Measurements from ENCODE around the gene PRKCB. TPM values are rescaled to one million over a fixed set of nuclear protein-coding genes. Genes with fewer than 3 reads are reported as not detected.

The PRKCB gene
- total RNA-seq, 4 donors from 2014 or later: 7.7 to 40.0 (median 12.2) TPM

DNA sequence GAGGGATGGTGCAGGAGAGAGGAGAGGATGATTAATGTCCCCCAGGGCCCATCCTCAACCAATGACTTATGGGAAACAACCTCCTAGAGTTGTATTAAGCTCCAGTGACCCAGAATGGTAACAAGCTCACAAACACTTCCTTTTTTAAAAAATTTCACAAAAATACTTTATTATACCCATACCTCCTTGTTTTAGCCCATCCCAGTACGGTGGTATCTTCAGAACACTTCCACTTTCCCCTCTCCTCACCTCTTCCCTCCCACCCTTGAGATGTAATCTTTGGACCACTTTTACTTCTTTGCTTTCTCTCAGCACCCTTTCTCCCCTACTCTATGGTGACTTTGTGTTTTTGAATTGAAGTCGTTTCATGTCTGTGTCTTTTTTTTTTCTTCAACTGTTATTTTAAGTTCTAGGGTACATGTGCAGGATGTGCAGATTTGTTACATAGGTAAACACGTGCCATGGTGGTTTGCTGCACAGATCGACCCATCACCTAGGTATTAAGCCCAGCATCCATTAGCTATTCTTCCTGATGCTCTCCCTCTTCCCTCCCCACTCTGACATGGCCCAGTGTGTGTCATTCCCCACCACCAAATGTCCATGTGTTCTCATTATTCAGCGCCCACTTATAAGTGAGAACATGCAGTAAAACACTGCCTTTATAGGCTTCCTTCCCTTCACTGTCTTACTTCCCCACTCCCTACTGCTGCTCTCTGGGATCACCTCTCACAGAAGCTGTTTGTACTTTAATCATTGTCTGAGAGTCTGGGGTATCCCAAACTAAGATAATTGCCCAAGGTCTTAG lies 124.5 kb downstream of the PRKCB start:
- DNase-seq (ENCODE audit: low spot score in 2 of 2): no peak
- no peaks in the 10 kb centered on the region for H3K9me3 ChIP-seq
- no peak overlapping the region for H3K27ac ChIP-seq
- 75% methylated on average over 5 of the region's 5 CpGs for WGBS
- no peaks in the 10 kb centered on the region for H3K4me1 ChIP-seq
- no peaks in the 10 kb centered on the region for H3K36me3 ChIP-seq
- TF ChIP-seq, protein P1, sequence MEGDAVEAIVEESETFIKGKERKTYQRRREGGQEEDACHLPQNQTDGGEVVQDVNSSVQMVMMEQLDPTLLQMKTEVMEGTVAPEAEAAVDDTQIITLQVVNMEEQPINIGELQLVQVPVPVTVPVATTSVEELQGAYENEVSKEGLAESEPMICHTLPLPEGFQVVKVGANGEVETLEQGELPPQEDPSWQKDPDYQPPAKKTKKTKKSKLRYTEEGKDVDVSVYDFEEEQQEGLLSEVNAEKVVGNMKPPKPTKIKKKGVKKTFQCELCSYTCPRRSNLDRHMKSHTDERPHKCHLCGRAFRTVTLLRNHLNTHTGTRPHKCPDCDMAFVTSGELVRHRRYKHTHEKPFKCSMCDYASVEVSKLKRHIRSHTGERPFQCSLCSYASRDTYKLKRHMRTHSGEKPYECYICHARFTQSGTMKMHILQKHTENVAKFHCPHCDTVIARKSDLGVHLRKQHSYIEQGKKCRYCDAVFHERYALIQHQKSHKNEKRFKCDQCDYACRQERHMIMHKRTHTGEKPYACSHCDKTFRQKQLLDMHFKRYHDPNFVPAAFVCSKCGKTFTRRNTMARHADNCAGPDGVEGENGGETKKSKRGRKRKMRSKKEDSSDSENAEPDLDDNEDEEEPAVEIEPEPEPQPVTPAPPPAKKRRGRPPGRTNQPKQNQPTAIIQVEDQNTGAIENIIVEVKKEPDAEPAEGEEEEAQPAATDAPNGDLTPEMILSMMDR (IDR thresholded peaks at IDR 0.05): no peak
- no peak for TF ChIP-seq POLR2A (IDR thresholded peaks at IDR 0.05)
- no peak for TF ChIP-seq POLR2AphosphoS5 (IDR thresholded peaks at IDR 0.05)
- TF ChIP-seq EP300 (IDR thresholded peaks at IDR 0.05): no peak
- no peaks in the 10 kb centered on the region for H3K27me3 ChIP-seq
- H3K4me3 ChIP-seq: no peak overlapping the region

DNA sequence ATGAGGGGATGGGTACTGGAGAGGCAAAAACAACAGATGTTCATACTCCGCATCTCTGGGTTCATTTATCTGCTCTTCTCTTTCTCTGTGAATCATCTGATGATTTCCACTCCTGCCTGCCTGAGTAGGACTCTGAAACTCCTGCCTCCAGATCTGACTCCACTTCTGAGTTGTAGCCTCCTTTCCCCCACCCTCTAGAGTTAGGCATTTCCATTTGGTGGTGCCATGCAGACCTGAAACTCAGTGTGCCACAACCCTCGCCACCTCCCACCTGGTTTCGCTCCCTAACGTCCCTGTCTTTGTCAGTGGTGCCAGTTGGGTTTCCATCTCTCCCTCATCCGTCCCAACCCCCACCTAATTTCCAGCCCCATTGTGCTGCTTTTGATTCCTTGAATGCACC lies 126.2 kb downstream of the PRKCB start:
- WGBS: 63% methylated on average over 5 of the region's 5 CpGs
- no peak for DNase-seq (ENCODE audit: low spot score in 2 of 2)
- no peaks in the 10 kb centered on the region for H3K4me1 ChIP-seq

DNA sequence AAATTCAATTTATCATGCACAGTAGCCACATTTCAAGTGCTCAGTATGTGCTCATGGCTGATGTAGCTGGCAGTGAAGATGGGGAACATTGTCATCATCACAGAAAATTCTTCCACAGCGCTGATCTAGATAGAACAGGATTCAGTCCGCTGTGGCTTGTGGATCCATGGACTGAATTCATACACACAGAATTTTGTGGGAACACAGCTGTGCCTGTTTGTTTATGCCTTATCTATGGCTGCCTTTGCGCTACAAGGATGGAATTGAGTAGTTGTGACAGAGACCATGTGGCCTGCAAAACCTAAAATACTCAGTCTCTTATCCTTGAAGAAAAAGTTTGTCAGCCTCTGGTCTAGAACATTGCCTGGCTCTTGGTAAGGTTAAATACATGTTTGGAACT lies 128.4 kb downstream of the PRKCB start:
- H3K27ac ChIP-seq: no peak overlapping the region
- H3K4me1 ChIP-seq: no peaks in the 10 kb centered on the region
- no peaks in the 10 kb centered on the region for H3K36me3 ChIP-seq
- H3K9me3 ChIP-seq: no peaks in the 10 kb centered on the region
- 93% methylated on average over 3 of the region's 3 CpGs for WGBS
- H3K4me3 ChIP-seq: no peak overlapping the region
- H3K27me3 ChIP-seq: no peaks in the 10 kb centered on the region
- TF ChIP-seq POLR2AphosphoS5 (IDR thresholded peaks at IDR 0.05) (no peak), POLR2A (IDR thresholded peaks at IDR 0.05) (no peak), EP300 (IDR thresholded peaks at IDR 0.05) (no peak)
- TF ChIP-seq, protein P1 (IDR thresholded peaks at IDR 0.05): no peak
- no peak for DNase-seq (ENCODE audit: low spot score in 2 of 2)

More for the DNA sequence above, 126.2 kb downstream of the PRKCB start:
- Histone ChIP-seq H3K36me3 (no peaks in the 10 kb centered on the region), H3K27me3 (no peaks in the 10 kb centered on the region), H3K9me3 (no peaks in the 10 kb centered on the region), H3K4me3 (no peak overlapping the region), H3K27ac (no peak overlapping the region)
- TF ChIP-seq EP300 (IDR thresholded peaks at IDR 0.05): no peak
- no peak for TF ChIP-seq POLR2A (IDR thresholded peaks at IDR 0.05)
- TF ChIP-seq, protein P1 (IDR thresholded peaks at IDR 0.05): no peak

DNA sequence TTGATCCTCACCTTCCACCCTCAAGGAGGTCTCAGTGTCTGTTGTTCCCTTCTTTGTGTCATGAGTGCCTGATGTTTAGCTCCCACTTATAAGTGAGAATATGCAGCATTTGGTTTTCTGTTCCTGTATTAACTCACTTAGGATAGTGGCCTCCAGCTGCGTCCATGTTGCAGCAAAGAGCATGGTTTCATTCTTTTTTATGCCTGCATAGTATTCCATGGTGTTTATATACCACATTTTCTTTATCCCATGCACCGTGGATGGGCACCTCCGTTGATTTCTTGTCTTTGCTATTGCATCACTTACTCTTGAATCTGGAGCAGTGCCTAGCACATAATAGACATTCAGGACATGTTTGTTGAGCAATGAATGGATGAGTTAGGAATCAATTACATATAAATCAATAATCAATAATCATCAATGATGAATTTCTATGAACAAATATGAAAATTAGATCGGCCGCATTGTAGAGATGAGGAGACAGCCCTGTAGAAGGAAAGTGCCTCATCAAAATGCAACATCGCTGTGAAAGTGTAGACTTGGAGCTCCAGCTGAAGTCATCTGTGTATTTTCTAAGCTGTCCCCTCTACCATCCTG lies 129.5 kb downstream of the PRKCB start:
- H3K4me3 ChIP-seq: no peak overlapping the region
- no peaks in the 10 kb centered on the region for H3K9me3 ChIP-seq
- H3K4me1 ChIP-seq: no peaks in the 10 kb centered on the region
- H3K36me3 ChIP-seq: no peaks in the 10 kb centered on the region
- 82% methylated on average over 6 of the region's 6 CpGs for WGBS
- no peak for TF ChIP-seq POLR2A (IDR thresholded peaks at IDR 0.05)
- TF ChIP-seq, protein P1 (IDR thresholded peaks at IDR 0.05): no peak
- no peak for TF ChIP-seq POLR2AphosphoS5 (IDR thresholded peaks at IDR 0.05)
- no peak for TF ChIP-seq EP300 (IDR thresholded peaks at IDR 0.05)
- H3K27ac ChIP-seq: no peak overlapping the region
- H3K27me3 ChIP-seq: no peaks in the 10 kb centered on the region
- no peak for DNase-seq (ENCODE audit: low spot score in 2 of 2)

DNA sequence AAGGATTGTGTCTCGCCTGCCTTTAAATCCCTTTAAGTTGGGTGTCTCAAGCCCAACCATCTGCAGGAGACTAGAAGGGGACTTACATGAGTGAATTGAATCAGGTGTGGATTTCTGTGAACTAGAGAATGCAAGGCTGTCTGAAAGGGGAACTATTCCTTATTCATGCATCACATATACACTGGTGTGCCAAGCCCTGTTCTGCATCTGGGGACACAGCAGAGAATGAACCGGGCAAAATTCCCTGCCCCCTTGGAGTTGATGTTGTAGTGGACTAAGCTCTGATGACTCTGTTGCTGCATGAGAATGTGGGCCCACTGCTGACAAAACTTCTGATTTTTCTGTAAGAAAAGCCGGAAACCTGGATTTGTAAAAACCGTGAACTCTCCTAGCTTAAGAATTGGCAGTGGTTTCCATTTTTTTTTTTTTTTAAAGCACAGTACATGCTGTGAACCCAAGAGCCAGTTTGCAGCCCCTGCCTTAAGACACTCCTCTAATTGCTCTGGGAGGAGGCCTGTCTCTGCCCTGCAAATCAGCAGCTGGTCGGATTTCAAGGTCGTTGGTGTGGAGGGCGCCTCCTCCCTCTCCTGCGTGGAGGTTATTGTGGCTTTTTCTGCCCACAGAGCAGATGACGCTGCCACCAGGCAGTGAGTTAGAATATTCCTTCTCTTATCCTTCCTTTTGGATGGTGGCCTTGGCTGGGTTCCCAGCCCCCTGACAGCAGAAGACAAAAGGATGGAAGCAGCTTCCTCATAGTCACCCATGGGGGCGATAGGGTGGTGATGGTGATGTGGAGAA lies 131.0 kb downstream of the PRKCB start:
- WGBS: 53% methylated on average over 9 of the region's 10 CpGs
- H3K9me3 ChIP-seq: no peaks in the 10 kb centered on the region
- H3K27me3 ChIP-seq: no peaks in the 10 kb centered on the region
- no peaks in the 10 kb centered on the region for H3K36me3 ChIP-seq
- H3K4me3 ChIP-seq: no peak overlapping the region
- TF ChIP-seq, protein P1 (IDR thresholded peaks at IDR 0.05): no peak
- TF ChIP-seq EP300 (IDR thresholded peaks at IDR 0.05): no peak
- no peak for TF ChIP-seq POLR2AphosphoS5 (IDR thresholded peaks at IDR 0.05)
- no peak for TF ChIP-seq POLR2A (IDR thresholded peaks at IDR 0.05)
- H3K27ac ChIP-seq: no peak overlapping the region
- no peaks in the 10 kb centered on the region for H3K4me1 ChIP-seq
- no peak for DNase-seq (ENCODE audit: low spot score in 2 of 2)
